HG02642 (cell line): ENCODE results near the gene PIM3.
A peak's percentile ranks its signal among the peaks of the same experiment; 100 is the strongest.

Experiments
- ATAC-seq: cut with Tn5 transposase; IDR thresholded peaks from one replicate; pipeline ENCODE4 v1.9.1; 2021; ENCODE audit warnings: mild to moderate bottlenecking; ENCODE audit not compliant: unreplicated experiment, poor library complexity

The PIM3 gene

DNA sequence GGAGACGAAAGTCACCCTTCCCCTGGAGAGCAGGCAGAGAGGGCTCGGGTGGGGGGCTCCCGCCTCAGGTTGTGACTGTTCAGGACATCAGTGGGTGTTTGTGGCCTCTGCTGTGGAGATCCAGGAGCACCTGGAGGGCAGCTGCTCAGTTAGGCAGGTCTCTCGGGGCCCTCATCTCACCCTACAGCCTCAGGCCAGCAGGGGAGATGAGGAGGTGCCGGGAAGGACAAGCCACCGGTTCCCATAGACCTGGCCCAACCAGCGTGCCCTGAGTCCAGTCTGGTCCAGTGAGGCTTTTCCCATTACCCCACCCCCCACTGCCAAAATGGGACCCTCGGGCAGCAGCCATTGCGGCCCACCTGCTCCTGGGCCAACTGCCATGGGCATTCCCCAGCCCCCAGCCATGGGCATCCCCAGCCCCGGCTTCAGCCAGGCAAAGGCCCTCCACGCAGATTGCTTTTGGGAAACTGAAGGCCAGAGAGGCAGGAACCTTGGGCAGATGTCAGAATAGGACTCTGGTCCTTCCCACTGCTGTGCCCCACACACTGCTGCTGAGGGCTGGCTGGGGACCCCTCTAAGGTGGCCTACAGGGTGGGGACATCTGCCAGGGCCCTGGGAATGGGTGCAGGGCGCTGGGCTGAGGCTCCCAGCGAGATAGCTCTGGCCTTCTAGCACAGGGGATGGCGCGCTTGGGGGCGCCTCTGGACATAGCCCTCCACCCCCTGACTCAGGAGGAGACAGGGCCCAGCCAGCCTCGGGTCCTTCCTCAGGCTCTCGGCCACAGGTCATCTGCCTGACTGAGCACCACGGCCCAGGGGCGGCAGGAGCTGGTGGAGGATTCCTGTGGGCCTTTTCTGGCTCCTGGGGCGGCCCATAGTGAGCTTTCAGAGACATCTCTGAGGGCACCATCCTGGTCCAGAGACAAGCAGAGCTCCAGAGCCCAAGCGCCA, 4.8 kb downstream of the PIM3 start:
- ATAC-seq: no peak

- no peak for ATAC-seq
These were observed 5.6 kb downstream of the PIM3 start for GRCh38 chr22:49966041-49966773.

- ATAC-seq: no peak
These were observed 6.5 kb downstream of the PIM3 start for GRCh38 chr22:49966774-49967705.

DNA sequence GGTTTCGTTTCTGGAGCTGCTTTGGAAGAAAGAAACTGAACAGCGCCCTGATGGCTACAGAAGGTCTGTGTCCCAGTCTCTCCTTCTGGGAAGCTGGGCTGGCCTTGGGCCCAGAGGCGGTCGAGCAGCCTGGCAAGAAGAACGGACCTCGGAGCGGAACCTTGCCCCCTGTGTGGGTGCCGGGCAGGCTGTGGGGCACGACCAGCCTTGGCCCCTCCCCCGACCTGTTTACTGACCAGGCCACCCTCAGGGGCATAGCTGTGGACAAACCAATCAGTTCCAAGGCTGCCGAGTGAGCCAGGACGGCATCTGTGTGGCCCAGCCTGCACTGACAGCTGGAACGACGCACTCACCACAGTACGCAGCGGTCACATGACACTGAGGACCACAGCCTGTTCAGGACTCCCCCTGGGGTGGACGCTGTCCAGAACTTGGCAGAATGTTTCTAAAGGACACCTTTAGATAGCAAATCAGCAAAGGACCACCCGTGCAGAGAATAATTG, 7.2 kb downstream of the PIM3 start:
- ATAC-seq: no peak

DNA sequence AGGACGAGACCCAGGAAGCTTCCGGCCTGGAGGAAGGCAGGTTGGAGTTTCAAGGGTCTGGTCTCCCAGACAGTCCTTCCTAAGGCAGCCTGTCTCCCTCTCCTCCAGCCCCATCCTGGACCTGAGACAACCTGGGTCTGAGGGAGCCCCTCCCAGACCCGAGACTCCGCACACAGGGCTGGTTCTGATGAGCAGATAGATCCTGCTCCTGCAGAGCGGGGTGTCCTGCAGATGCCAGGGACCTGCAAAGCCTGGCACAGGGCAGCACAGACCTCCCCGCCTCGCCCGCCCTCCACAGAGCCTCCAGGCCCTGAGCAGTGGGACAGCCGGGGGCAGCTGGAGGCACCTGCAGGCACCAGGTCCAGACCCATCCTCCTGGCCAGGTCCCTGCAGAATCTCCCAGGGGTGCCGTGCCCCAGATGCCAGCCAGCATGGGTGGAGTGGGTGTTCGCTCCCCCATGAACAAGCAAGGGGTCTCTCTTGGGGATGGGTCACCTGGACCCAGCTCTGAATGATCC, 7.8 kb downstream of the PIM3 start:
- no peak for ATAC-seq

GRCh38 chr22:49968831-49969661, 8.5 kb downstream of the PIM3 start:
- no peak for ATAC-seq

DNA sequence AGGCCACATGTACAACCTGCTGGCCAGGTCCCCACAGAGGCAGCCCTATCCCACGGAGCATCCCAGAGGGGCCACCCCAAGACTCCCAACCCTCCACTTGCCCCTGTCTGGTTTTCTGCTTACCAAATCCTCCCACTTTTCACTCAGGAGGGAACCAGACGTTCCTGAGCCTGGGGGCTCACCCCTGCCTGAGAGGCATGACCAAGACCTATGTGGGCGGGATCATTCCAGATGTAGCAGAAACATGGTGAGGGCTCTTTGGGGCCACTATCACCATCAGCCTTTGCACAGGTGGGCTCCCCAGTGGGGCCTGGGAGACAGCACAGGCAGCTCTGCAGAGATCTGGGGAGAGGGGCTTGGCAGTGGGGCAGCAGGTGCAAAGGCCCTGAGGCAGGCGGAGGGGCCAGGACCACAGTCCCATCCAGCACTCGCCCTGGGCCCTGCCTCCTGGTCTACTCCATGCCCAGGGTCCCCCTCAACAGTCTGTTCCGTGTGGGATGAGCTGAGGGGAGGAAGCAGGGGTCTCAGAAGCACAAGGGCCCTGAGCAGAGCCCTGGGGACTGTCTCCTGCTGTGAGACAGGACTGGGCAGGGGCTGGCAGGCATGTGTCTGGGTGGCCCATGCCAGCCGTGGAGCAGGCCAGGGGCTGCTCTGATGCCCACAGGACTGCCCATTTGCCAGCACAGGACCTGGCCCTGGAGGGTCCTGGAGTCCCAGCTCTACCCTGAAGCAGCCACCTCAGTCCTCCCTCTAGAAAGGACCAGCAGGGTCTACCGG, 9.4 kb downstream of the PIM3 start:
- ATAC-seq: no peak

- peak; percentile 63 for ATAC-seq
These were observed 10.1 kb downstream of the PIM3 start for GRCh38 chr22:49970528-49971231.

DNA sequence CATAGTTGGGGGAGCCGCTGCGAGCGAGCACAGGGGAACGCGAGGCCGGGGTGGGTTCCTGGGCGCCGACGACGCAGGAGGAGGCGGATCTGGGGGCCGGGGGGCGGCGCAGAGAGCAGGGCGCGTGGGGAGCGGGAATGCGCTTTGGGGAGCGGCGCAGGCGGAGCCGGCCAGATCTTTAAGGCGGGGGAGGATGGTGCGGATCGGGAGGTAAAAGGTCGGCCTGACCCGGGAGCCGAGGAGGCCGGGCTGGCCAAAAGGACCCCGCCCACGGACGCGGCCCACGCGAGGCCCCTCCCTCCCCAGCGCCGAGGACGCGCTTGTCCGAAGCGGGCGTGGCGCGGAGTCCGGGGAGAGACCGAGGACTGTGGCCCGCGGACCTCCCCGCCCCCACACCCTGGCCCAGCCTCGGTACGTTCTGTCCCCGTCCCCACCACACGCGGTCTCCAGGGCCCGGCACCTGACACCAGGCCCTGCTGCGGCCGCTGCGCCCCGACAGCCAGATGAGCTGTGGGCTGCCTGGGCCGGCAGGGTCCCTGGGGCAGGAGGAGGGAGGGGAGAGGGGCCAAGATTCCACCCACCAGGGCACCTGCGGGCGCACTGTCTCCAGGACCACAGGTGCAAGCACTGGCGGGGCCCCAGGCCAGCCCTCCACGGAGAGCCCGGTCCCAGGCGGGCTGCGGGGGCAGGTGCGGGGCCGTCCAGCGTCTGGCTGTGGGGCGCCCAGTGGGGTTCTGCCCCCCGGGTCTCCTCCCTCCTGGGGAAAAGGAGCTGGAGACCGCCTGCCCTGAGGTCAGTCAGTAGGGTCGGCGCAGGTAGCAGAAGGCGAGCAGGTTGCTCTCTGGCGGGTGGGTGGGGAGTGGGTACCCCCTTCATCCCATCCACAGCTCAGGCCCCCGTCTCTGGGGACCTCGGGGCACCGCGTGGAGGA, 10.9 kb downstream of the PIM3 start:
- ATAC-seq: peak; percentile 31

DNA sequence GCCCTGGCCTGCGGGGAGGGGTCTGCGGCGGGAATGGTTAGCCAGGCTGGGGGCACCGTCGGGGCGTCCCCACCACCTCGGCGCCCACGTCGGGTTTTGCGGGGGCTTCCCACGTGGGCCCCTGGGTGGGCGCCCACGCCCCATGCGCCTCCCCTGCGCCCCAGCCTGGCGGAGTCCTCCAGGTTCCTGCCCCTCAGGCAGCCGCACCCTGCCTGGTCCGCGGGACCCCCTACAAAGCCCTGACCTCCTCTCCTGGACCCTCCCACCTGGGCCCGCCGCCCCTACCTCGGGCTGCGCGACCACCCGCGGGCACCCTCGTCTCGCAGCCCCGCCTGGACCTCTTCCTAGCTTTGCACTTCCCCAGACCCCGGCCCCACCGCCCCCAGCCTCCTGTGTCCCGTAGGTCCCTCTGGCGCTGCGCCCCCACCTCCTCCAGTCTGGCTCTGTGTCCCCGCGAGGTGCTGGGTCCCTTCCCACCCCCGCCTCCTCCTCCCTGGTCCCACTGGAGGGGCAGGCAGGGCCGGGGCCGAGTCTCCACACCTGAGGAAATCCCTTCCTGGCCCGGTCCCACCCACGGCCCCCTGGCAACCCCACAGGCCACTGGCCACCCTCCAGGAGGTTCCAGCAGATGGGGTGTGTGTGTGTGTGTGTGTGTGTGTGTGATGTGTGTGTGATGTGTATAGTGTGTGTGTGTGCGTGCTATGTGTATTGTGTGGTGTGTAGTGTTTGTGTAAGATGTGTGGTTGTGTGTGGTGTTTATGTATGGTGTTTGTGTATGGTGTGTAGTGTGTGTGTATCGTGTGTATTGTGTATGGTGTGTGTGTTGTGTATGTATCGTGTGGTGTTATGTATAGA, 11.8 kb downstream of the PIM3 start:
- no peak for ATAC-seq

GRCh38 chr22:49973018-49973961, 12.7 kb downstream of the PIM3 start:
- ATAC-seq: no peak

DNA sequence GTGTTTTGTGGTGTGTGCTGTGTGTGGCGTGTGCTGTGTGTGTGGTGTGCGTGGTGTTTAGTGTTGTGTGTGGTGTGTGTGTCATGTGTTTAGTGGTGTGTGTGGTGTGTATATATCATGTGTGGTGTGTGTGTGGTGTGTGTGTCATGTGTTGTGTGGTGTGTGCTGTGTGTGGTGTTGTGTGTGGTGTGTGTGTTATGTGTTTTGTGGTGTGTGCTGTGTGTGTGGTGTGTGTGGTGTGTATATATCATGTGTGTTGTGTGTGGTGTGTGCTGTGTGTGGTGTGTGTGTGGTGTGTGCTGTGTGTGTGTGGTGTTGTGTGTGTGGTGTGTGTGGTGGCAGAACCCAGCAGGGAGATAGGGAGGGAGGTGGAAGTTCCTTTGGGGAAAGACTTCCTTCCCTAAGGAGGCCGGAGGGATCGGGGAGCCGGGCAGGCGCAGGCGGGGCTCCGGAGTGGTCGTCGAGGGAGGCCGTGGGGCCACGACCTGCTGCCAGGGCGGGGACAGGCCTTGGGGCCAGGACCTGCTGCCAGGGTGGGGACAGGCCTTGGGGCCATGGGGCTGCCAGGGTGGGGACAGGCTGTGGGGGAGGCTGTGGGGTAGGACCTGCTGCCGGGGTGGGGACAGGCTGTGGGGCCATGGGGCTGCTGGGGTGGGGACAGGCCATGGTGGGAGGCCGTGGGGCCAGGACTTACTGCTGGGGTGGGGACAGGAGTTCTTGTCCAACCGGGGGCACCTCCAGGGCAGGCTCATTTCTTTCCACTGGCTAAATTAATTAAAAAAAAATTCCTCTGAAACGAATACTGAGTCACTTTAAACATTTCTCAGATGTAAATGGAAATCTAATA, 15.2 kb downstream of the PIM3 start:
- no peak for ATAC-seq

DNA sequence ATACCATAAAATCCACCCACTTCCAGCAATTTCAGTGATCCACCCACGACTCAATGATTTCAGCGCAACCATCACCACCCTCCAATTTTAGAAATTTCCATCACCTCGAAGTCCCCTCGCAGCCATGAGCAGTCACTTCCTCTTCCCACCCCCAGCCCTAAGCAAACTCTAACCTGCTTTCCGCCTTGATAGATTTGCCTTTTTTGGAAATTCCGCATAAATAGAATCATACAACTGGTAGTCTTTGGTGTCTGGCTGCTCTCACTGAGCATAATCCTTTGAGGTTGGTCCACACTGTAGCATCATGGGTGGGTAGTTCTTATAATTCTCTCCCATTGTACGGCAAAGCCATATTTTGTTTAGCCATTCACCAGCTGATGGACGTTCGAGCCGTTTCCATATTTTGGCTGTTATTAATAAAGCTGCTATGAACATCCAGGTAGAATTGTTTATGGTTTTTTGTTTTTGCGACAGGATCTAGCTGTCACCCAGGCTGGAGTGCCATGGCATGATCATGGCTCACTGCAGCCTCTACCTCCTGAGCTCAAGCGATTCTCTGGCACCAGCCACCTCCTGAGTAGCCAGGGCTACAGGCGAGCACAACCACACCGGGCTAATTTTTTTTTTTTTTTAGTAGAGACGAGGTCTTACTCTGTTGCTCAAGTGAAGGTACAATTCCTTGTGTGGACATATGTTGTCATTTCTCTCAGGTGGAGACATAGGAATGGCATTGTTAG, 16.0 kb downstream of the PIM3 start:
- ATAC-seq: no peak
